IPS-NIHi11 (cell line): ENCODE results near the gene FCHSD2.

Experiments used
- DNase-seq: peaks from one replicate; pipeline ENCODE4 v3.0.0; 2012; ENCODE audit warnings: mixed read lengths, low spot score

FCHSD2 gene

DNA sequence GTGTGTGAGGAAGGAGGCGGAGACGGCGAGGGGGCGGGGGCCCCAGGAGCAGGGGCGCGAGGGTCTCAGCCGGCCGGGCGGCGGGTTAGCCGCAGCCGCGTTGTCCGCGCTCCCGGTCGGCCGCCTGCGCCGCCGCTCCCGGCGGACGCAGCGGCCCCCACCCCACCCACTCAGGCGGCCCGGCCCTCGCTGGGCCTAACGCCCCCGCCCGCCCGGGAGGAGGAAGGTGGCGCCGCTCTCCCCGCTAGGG, at the start of gene FCHSD2:
FCHSD2 (minus strand) TSS at position 191 of the 250 bp plus-strand sequence. CDS start 441 bp downstream, outside the sequence.
- DNase-seq, result no peak

- DNase-seq, result no peak
Measured at GRCh38 chr11:73191151-73191550, 49.0 kb upstream of the FCHSD2 start.

DNA sequence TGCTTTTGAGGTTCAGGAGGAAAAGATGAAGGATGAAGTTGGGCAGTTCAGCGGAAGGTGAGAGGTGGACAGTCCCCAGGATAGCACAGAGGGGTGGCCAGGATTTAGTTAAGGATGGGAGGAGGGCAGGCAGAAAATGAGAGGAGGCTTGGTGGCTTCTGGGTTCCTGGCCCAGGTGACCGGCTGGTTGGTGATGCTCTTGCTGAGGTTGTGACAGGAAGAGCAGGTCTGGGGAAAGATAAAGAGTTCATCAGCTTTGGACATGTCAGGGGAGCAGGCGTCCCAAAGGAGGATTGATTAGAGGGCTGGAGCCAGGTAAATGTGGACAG, 48.4 kb upstream of the FCHSD2 start:
- DNase-seq, result no peak

DNA sequence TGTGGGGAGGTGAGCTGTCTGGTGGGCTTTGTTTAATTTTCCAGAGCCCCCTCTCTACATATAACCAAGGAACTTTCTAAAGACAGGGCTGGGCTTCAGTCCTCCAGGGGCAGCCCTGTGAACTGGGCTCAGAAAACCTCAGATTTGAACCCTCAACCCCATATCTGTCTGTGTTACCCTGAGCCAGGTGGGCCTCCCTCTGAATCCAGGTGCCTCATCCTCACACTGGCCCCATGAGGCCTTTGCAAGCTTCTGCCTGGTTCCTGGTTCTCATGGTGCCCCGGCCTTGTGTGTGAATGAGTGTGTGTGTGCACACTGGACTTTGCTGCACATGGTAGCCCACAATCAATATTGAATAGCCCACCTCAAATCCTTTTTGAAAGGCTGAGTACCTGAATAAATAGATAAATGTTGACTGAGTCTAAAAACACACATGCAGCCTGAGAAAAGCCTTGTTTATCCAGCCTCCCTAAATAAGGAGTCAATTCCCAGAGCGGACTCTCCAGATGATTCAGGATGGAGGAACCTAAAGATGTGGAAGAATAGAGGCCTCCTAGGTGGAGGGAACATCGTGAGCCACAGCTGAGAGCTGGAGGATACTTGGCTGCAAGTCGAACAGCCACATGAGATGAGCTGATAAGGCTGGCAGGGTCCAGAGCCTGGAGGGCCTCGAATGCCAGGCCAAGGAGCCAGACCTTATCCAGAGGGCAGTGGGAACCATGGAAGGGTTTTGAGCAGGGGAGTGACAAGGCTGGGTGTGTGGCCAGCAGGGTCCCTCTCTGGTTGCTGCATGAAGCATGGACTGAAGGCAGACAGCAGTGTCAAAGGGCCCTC, 47.8 kb upstream of the FCHSD2 start:
- no peak for DNase-seq

GRCh38 chr11:73189315-73189714, 47.2 kb upstream of the FCHSD2 start:
- no peak for DNase-seq

GRCh38 chr11:73188301-73188700, 46.2 kb upstream of the FCHSD2 start:
- no peak for DNase-seq

DNA sequence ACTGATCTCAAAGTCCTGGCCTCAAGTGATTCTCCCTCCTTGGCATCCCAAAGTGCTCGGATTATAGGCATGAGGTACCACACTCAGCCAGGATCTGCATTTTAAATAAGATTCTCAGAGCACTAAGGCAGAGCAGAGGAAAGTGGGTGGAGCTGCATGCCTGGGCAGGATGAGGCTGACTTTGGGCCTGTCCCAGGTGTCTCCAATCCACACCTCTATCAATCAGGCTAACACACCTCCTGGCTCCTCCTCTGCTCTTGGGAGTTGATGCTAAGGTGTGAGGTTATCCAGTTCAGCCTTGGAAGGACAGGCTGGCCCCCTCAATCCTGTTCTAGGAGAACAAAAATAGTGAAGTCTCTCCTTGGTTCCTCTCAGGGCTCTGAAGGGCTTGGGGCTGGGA, 45.7 kb upstream of the FCHSD2 start:
- peak; percentile 53 for DNase-seq

DNA sequence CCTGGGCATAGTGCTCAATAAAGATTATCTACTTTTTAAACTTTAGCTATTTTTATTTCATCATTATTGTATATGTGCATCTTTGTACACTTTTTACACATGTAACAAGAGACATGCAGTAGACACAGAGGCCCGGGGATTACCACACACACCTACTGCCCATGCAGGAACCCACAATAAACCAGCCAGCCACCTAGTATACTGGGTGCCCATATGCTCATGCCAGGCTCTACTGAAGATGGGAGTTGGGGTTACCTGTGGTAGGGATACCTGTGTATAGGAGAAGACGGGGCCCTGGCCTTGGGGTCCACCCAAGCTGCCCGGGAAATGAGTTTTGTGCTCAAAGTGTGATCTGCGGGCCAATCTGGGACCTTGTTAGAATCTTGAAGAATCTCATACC, 44.8 kb upstream of the FCHSD2 start:
- DNase-seq, result no peak

DNA sequence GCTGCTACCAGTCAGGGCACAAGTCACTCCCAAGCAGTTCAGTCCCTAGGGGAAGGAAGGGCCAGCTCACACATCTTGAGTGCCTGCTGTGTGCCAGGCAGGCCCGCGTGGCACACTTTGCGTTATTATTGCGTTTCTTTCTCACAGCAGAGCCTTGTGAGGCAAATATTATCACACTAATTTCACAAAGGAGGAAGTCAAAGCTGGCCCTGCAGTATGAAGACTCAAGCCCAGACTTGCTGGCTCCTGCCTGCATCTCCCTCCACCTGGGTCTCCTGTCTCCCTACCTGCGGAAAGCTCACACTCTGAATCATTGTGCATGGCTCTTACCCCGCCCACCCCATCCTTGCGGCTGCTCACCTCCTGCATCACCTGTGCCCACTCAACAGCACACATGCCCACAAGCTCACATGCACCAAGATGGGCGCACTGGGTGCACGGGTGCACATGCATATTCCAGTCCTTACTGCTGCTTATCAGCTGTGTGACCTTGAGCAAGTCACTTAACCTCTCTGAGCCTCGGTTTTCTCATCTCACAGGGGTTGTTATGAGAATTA, 44.3 kb upstream of the FCHSD2 start:
- no peak for DNase-seq

GRCh38 chr11:73185680-73186293, 43.7 kb upstream of the FCHSD2 start:
- DNase-seq, result no peak

DNA sequence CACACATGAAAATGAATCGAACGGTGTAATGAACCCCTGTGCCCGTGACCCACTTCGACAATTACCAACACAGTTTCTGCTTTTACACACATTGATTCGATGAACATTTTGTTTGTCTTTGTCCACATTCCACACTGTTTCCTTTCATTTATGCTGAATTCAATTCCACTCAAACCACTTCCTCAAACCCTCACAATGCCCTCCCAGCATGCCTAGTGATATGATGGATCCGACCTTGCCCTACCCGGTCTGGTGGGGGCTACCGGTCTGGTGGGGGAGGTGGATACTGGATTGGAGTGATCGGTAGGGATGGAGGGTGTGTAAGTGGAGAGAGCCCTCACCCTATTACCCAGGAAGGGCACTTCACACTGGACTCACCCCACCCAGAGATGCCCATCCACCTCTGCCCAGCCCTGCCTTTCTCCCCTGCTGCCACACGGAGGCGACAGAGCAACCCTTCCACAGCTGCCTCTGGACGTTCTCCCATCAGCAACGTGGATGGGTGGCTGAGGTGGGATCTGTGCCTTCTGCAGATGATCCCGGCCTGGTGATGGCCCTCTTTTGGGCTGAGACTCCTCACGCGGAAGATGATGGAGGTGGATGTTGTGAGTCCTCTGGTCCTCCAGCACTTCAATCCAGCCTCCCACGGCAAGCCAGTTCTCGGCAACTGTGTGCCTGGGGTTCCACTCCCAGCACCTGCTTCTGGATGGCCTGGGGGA, 43.0 kb upstream of the FCHSD2 start:
- peak; percentile 80 for DNase-seq

DNA sequence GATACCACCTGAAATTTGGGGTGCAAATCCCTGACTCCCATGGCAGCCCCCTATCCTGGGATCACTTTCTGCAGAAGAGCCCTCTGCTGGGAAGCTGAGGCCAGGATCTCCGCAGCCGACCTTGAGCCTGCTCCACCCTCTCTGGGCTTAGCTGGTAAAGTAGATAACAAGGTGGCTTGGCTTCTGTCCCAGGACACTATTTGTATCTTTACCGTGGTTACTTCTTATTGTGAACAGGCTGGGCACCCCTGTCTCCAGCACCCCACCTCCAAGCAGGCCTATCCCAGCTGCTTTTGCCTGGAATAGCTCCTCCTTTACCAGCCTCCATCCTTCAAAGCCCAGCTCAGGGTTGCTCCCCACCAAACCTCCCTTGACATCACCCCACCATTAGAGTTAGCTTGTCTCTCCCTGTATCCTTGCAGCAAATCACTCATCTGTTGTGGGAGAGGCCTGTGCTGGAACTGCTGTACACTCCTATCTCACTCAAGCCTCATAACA, 40.8 kb upstream of the FCHSD2 start:
- no peak for DNase-seq

DNA sequence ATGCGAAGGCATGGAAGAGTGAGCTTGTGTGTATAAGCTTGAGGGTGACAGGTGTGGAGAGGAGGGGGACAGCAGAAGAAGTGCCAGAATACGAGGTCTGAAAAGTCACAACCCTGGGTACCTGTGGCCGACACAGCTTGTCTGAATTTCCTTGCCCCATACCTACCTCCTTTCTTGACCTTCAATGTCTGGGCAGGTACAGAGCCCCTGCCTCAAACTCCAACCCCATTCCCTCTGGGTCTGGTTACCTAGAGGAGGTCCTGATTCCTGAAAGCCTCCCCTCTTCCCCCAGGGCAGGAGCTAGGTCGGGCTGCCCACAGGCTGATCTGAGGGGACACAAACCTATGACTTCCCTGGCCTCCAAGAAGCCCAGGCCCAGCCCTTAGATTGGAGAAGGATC, 36.6 kb upstream of the FCHSD2 start:
- DNase-seq, result no peak

- DNase-seq, result peak; percentile 90
Measured at GRCh38 chr11:73177778-73178539, 35.8 kb upstream of the FCHSD2 start.

GRCh38 chr11:73177380-73177777, 35.3 kb upstream of the FCHSD2 start:
- no peak for DNase-seq

- no peak for DNase-seq
Measured at GRCh38 chr11:73176874-73177155, 34.7 kb upstream of the FCHSD2 start.

- DNase-seq, result no peak
Measured at GRCh38 chr11:73176145-73176873, 34.2 kb upstream of the FCHSD2 start.

- DNase-seq, result no peak
Measured at GRCh38 chr11:73175551-73176144, 33.5 kb upstream of the FCHSD2 start.

- no peak for DNase-seq
Measured at GRCh38 chr11:73174495-73174791, 32.3 kb upstream of the FCHSD2 start.

- DNase-seq, result no peak
Measured at GRCh38 chr11:73173755-73174494, 31.8 kb upstream of the FCHSD2 start.
